Endothelial cell of umbilical vein (primary cell): ENCODE data around the gene EFNB1. TPM values are rescaled to one million over a fixed set of nuclear protein-coding genes. Genes with fewer than 3 reads are reported as not detected.

Experiments used
- BruUV-seq: library from RNA; stranded (reverse); fragments of 400-500 nt; replicated peaks from 2 replicates; lab custom pipeline; 2021; lab: Mats Ljungman, UMichigan
- CTCF ChIA-PET: fragments of 300-600, 350-600 bp; sonication (Branson Sonifier 250); formaldehyde crosslinking; loops from one replicate; lab custom pipeline; 2021; ENCODE audit warnings: antibody characterized with exemption, inconsistent platforms; lab: Charles Lee
- POLR2A ChIA-PET: fragments of 300-600, 350-600 bp; sonication (Branson Sonifier 250); formaldehyde crosslinking; loops from one replicate; lab custom pipeline; 2021; ENCODE audit warnings: antibody characterized with exemption, inconsistent platforms; lab: Charles Lee
- DNase-seq: peaks from one replicate; pipeline ENCODE4 v3.0.0-alpha.2; 2011; ENCODE audit warnings: low read depth, low spot score
- FAIRE-seq: peaks from 2 replicates; lab custom pipeline; 2011; peaks lifted over from hg19 to GRCh38; lab: Jason Lieb, UNC
- H2AFZ ChIP-seq: 2 replicates; pipeline ENCODE4 v1.6.0; 2012; ENCODE audit warnings: low read depth, low read length, control low read depth, inconsistent platforms
- H3K27ac ChIP-seq: 2 replicates; pipeline ENCODE4 v1.5.1; 2011; ENCODE audit warnings: low read depth, mild to moderate bottlenecking, control low read depth, low read length, moderate library complexity; ENCODE audit not compliant: insufficient read depth
- H3K27me3 ChIP-seq, 2 experiments: 2 replicates each; pipeline versions ENCODE4 v1.6.0 to v1.6.1; 2011; ENCODE audit warnings: low read length in 2 of 2, mixed read lengths in 1 of 2; ENCODE audit not compliant: control insufficient read depth in 2 of 2, insufficient read depth in 2 of 2
- H3K36me3 ChIP-seq, 2 experiments: 2 replicates in 1 of 2; 3 replicates in 1 of 2; pipeline ENCODE4 v1.5.1; 2011; ENCODE audit warnings: low read length in 2 of 2, mild to moderate bottlenecking in 1 of 2, moderate library complexity in 1 of 2; ENCODE audit not compliant: control insufficient read depth in 2 of 2, insufficient read depth in 2 of 2; ENCODE audit errors: extremely low read depth in 1 of 2
- H3K4me1 ChIP-seq: 3 replicates; pipeline ENCODE4 v1.5.1; 2011; ENCODE audit warnings: mild to moderate bottlenecking, low read length; ENCODE audit not compliant: control insufficient read depth, insufficient read depth; ENCODE audit errors: extremely low read depth
- H3K4me2 ChIP-seq: 2 replicates; pipeline ENCODE4 v1.6.1; 2011; ENCODE audit warnings: low read length, control low read depth, mixed read lengths; ENCODE audit not compliant: insufficient read depth
- H3K4me3 ChIP-seq, 3 experiments: fragments of 200-600 bp in 1 of 3; sonication (generic), shearing (Covaris generic) in 1 of 3; replicated peaks in 1 of 3; 2 replicates each; pipeline ENCODE4 v1.5.1; 2011 to 2016; ENCODE audit warnings: control low read depth in 3 of 3, low read length in 3 of 3, mild to moderate bottlenecking in 2 of 3, inconsistent platforms in 1 of 3, low read depth in 1 of 3, moderate library complexity in 1 of 3; ENCODE audit not compliant: insufficient read depth in 1 of 3
- H3K79me2 ChIP-seq: 2 replicates; pipeline ENCODE4 v1.6.0; 2012; ENCODE audit warnings: low read length, inconsistent platforms; ENCODE audit not compliant: control insufficient read depth, insufficient read depth
- H3K9ac ChIP-seq: replicated peaks from 2 replicates; pipeline ENCODE3; 2011; ENCODE audit warnings: low read length, control low read depth; ENCODE audit not compliant: insufficient read depth; ENCODE audit errors: extremely low read depth
- H3K9me1 ChIP-seq: replicated peaks from 3 replicates; pipeline ENCODE4 v1.6.0; 2011; ENCODE audit warnings: mild to moderate bottlenecking, low read length; ENCODE audit not compliant: control insufficient read depth, insufficient read depth; ENCODE audit errors: extremely low read depth
- H3K9me3 ChIP-seq: replicated peaks from 2 replicates; pipeline ENCODE4 v1.5.1; 2012; ENCODE audit warnings: low read length, inconsistent platforms; ENCODE audit not compliant: control insufficient read depth, insufficient read depth
- H4K20me1 ChIP-seq: replicated peaks from 2 replicates; pipeline ENCODE3; 2011; ENCODE audit warnings: mild to moderate bottlenecking, low read length; ENCODE audit not compliant: control insufficient read depth, insufficient read depth; ENCODE audit errors: extremely low read depth
- CTCF ChIP-seq, 2 donors: IDR thresholded peaks; 1 replicate in 1 of 2; 2 replicates in 1 of 2; pipeline ENCODE4 v1.5.1; 2011; ENCODE audit warnings: low read length in 2 of 2, mild to moderate bottlenecking in 2 of 2, moderate library complexity in 2 of 2, control low read depth in 1 of 2, inconsistent platforms in 1 of 2, low read depth in 1 of 2; ENCODE audit not compliant: insufficient read depth in 1 of 2; ENCODE audit errors: extremely low read depth in 1 of 2
- EZH2 ChIP-seq: IDR thresholded peaks from 2 replicates; pipeline ENCODE4 v1.6.1; 2012; ENCODE audit warnings: borderline replicate concordance, low read depth, mild to moderate bottlenecking, moderate library complexity, low read length, inconsistent platforms; ENCODE audit not compliant: severe bottlenecking
- FOS ChIP-seq: IDR thresholded peaks from 2 replicates; pipeline ENCODE4 v1.6.1; 2011; ENCODE audit warnings: mild to moderate bottlenecking, low read length, moderate library complexity, borderline replicate concordance; ENCODE audit not compliant: insufficient read depth
- JUN ChIP-seq: IDR thresholded peaks from 2 replicates; pipeline ENCODE4 v1.6.1; 2011; ENCODE audit warnings: borderline replicate concordance, low read depth; ENCODE audit not compliant: insufficient read length, insufficient read depth
- MYC ChIP-seq: IDR thresholded peaks from one replicate; pipeline ENCODE4 v1.6.1; 2011; ENCODE audit warnings: mild to moderate bottlenecking, low read depth, low read length
- POLR2AphosphoS5 ChIP-seq: IDR thresholded peaks from 2 replicates; pipeline ENCODE4 v1.6.1; 2012; ENCODE audit warnings: low read depth, mild to moderate bottlenecking, control low read depth, low read length, moderate library complexity; ENCODE audit not compliant: insufficient read depth
- dilution Hi-C: fragments of 300-500 bp; cut with MboI; formaldehyde crosslinking; loops from one replicate; pipeline ENCODE4 v1.15.0; 2019; ENCODE audit warnings: low sequenced_read_pairs; ENCODE audit not compliant: extremely low pct_ligation_motif_present
- intact Hi-C: fragments of 100-400 bp; cut with micrococcal nuclease; formaldehyde crosslinking; loops from one replicate; pipeline ENCODE4 v1.10.0; 2022
- polyA plus RNA-seq, 4 experiments: library from polyadenylated mRNA; depleted of rRNA in 3 of 4; stranded (reverse) in 3 of 4; unstranded in 1 of 4; fragments of >200 nt; gene quantifications; 2 replicates each; pipeline versions ENCODE4 v1.2.1 to v1.2.3, GENCODE V29; 2011 to 2012; ENCODE audit warnings: missing spikeins in 1 of 4
- total RNA-seq: library from RNA; stranded (reverse); gene quantifications from 2 replicates; pipeline ENCODE4 v1.2.3, GENCODE V29; 2021

The EFNB1 gene
- total and polyA plus RNA-seq, 2 donors (not counting 3 experiments of a cell fraction or from before 2014, with no cell fraction given): 7.8 to 13.3 TPM

- no peaks in the 10 kb centered on the region for H3K36me3 ChIP-seq
- peaks cover 13% of the 10 kb centered on the region for H3K79me2 ChIP-seq
- dilution Hi-C loops (no loop called here), intact Hi-C loops (loop anchor here (1.0 kb wide), 1 partner anchor 64 kb away; no protein-coding TSS in a partner anchor)
- peak overlapping the region in 2 of 3 experiments; percentile 12 to 32 for H3K4me3 ChIP-seq
- no peak overlapping the region for H3K9ac ChIP-seq
- ChIA-PET POLR2A (interaction anchor here (0.6 kb wide), 1 partner anchor 192 kb away, joined by 4 read pairs; no protein-coding TSS in a partner anchor), CTCF (interaction anchor here (0.9 to 6.1 kb wide), 3 partner anchors 229 to 391 kb away, joined by 3 to 164 read pairs (median 8); no protein-coding TSS in a partner anchor)
- BruUV-seq: no TSS peak
- H3K4me1 ChIP-seq: peaks cover 10% of the 10 kb centered on the region
- no peak overlapping the region for H3K27ac ChIP-seq
- no peaks in the 10 kb centered on the region for H3K27me3 ChIP-seq
- no peaks in the 10 kb centered on the region for H3K9me1 ChIP-seq
- TF ChIP-seq FOS (no peak), EZH2 (no peak), CTCF (IDR thresholded peaks at IDR 0.05; ENCODE audit: extremely low read depth in 1 of 2, insufficient read depth in 1 of 2, low read depth in 1 of 2, low read length in 2 of 2) (no peak), MYC (no peak), POLR2AphosphoS5 (no peak), JUN (no peak)
- DNase-seq: no peak
- H3K9me3 ChIP-seq: no peaks in the 10 kb centered on the region
- H4K20me1 ChIP-seq: no peaks in the 10 kb centered on the region
- no peak overlapping the region for H2AFZ ChIP-seq
- H3K4me2 ChIP-seq: peak overlapping the region; percentile 60
- FAIRE-seq: no peak
Observed at GRCh38 chrX:68831405-68832100, 2.7 kb downstream of the EFNB1 start.
